Prostate gland (tissue), 2 donors: ENCODE measurements around the gene CAMK2B.

Experiments used
- POLR2A ChIP-seq: fragments of 450-650 bp; IDR thresholded peaks from one replicate; pipeline ENCODE4 v1.6.1; 2016; ENCODE audit warnings: antibody characterized with exemption, mild to moderate bottlenecking
- POLR2AphosphoS5 ChIP-seq: sonication (generic); formaldehyde crosslinking; IDR thresholded peaks from one replicate; pipeline ENCODE4 v1.6.1; 2017; ENCODE audit warnings: antibody characterized with exemption
- TF ChIP-seq, protein P1 (sequence below), 4 experiments: fragments of 200-600 bp in 2 of 4; fragments of 450-650 bp in 2 of 4; sonication (generic) in 2 of 4; IDR thresholded peaks; 1 replicate in 3 of 4; 2 replicates in 1 of 4; pipeline ENCODE4 v1.5.1; 2016 to 2019; ENCODE audit warnings: antibody characterized with exemption in 4 of 4, mild to moderate bottlenecking in 2 of 4, moderate library complexity in 2 of 4

GRCh38 chr7:44346063-44346462, 20.7 kb upstream of the CAMK2B start:
- no peak for TF ChIP-seq POLR2A
- TF ChIP-seq, protein P1, sequence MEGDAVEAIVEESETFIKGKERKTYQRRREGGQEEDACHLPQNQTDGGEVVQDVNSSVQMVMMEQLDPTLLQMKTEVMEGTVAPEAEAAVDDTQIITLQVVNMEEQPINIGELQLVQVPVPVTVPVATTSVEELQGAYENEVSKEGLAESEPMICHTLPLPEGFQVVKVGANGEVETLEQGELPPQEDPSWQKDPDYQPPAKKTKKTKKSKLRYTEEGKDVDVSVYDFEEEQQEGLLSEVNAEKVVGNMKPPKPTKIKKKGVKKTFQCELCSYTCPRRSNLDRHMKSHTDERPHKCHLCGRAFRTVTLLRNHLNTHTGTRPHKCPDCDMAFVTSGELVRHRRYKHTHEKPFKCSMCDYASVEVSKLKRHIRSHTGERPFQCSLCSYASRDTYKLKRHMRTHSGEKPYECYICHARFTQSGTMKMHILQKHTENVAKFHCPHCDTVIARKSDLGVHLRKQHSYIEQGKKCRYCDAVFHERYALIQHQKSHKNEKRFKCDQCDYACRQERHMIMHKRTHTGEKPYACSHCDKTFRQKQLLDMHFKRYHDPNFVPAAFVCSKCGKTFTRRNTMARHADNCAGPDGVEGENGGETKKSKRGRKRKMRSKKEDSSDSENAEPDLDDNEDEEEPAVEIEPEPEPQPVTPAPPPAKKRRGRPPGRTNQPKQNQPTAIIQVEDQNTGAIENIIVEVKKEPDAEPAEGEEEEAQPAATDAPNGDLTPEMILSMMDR (IDR thresholded peaks at IDR 0.05) = no peak
- TF ChIP-seq POLR2AphosphoS5 = no peak
